H1 (cell line): ENCODE measurements around the gene ARHGEF3. TPM values are rescaled to one million over a fixed set of nuclear protein-coding genes. Genes with fewer than 3 reads are reported as not detected.

ENCODE experiments used
- EP300 ChIP-seq, 2 experiments: IDR thresholded peaks; 1 replicate in 1 of 2; 2 replicates in 1 of 2; pipeline ENCODE4 v1.6.1; 2011 to 2012; ENCODE audit warnings: low read depth in 2 of 2, low read length in 2 of 2, mild to moderate bottlenecking in 2 of 2, borderline replicate concordance in 1 of 2, inconsistent platforms in 1 of 2, moderate library complexity in 1 of 2
- EZH2 ChIP-seq: fragments of 200-600 bp; sonication (generic); IDR thresholded peaks from 2 replicates; pipeline ENCODE4 v1.7.1; 2012; ENCODE audit warnings: low read depth, mild to moderate bottlenecking, moderate library complexity, low read length, inconsistent platforms; ENCODE audit not compliant: severe bottlenecking
- NANOG ChIP-seq: IDR thresholded peaks from 2 replicates; pipeline ENCODE4 v1.6.1; 2011; ENCODE audit warnings: low read length, low read depth, mild to moderate bottlenecking, inconsistent platforms; ENCODE audit not compliant: insufficient read depth, poor library complexity, severe bottlenecking
- SP2 ChIP-seq: IDR thresholded peaks from 2 replicates; pipeline ENCODE4 v1.6.1; 2012; ENCODE audit warnings: mild to moderate bottlenecking, low read length, inconsistent platforms
- TBP ChIP-seq: IDR thresholded peaks from 2 replicates; pipeline ENCODE4 v1.6.1; 2011; ENCODE audit warnings: low read depth, low read length, improper control_type of control experiment
- polyA plus RNA-seq, 7 experiments: library from polyadenylated mRNA; depleted of rRNA in 3 of 7; stranded (reverse) in 5 of 7; unstranded in 2 of 7; fragments of >200 nt in 5 of 7; fragments of 200-250 nt in 2 of 7; gene quantifications; 1 replicate in 5 of 7; 2 replicates in 1 of 7; 4 replicates in 1 of 7; pipeline versions ENCODE4 v1.2.1 to v1.2.3, GENCODE V29; 2011 to 2013; ENCODE audit warnings: missing spikeins in 2 of 7, mixed read lengths in 2 of 7
- total RNA-seq: library from RNA; stranded (reverse); fragmentation: NEBNext Ultra II Directional; extraction: Animal tissue kit (Norgen Biotek cat#: 25700); gene quantifications from 2 replicates; pipeline ENCODE4 v1.2.1, GENCODE V29; 2021

ARHGEF3 gene
- total and polyA plus RNA-seq, 2 of the 8 experiments (the other 6 are each of a cell fraction or from before 2014, with no cell fraction given), result 2.8 to 6.0 TPM

- TF ChIP-seq EP300 (IDR thresholded peaks at IDR 0.05; ENCODE audit: borderline replicate concordance in 1 of 2, low read depth in 2 of 2, low read length in 2 of 2), result no peak
- TF ChIP-seq EZH2, result no peak
- no peak for TF ChIP-seq TBP
- no peak for TF ChIP-seq NANOG
- TF ChIP-seq SP2, result no peak
Measured at GRCh38 chr3:56795097-56795828, 6.5 kb downstream of the ARHGEF3 start (continued).
